Gastroesophageal sphincter (tissue), 4 donors: ENCODE measurements around the gene CDV3. TPM values are rescaled to one million over a fixed set of nuclear protein-coding genes. Genes with fewer than 3 reads are reported as not detected.

ENCODE experiments used
- ATAC-seq: fragments of 150-250 bp; one replicate; pipeline ENCODE4 v1.9.1; 2016; ENCODE audit warnings: mild to moderate bottlenecking, moderate library complexity
- H3K27ac ChIP-seq, 4 donors: fragments of 200-600 bp; sonication (generic) in 3 of 4; 1 replicate in 3 of 4; 2 replicates in 1 of 4; pipeline ENCODE4 v1.5.1; 2016 to 2019
- H3K27me3 ChIP-seq: fragments of 200-600 bp; sonication (generic); one replicate; pipeline ENCODE4 v1.5.1; 2019
- H3K36me3 ChIP-seq, 2 donors: fragments of 200-600 bp; sonication (generic); one replicate each; pipeline ENCODE4 v1.5.1; 2019; ENCODE audit warnings: control low read depth in 1 of 2
- H3K4me1 ChIP-seq, 3 donors: fragments of 200-600 bp; sonication (generic); 1 replicate in 2 of 3; 2 replicates in 1 of 3; pipeline ENCODE4 v1.5.1; 2016 to 2019; ENCODE audit warnings: control low read depth in 2 of 3
- H3K4me3 ChIP-seq, 2 donors: fragments of 200-600 bp; sonication (generic); one replicate each; pipeline ENCODE4 v1.5.1; 2019; ENCODE audit warnings: mild to moderate bottlenecking in 1 of 2, moderate library complexity in 1 of 2
- H3K9me3 ChIP-seq, 3 donors: fragments of 200-600 bp; sonication (generic); one replicate each; pipeline ENCODE4 v1.5.1; 2017 to 2019; ENCODE audit warnings: control low read depth in 2 of 3
- EP300 ChIP-seq: sonication (generic); formaldehyde crosslinking; IDR thresholded peaks from one replicate; pipeline ENCODE4 v1.6.1; 2017; ENCODE audit warnings: antibody characterized with exemption, mild to moderate bottlenecking
- POLR2A ChIP-seq, 2 donors: fragments of 450-650 bp; IDR thresholded peaks; one replicate each; pipeline ENCODE4 v1.6.1; 2017; ENCODE audit warnings: antibody characterized with exemption in 2 of 2, mild to moderate bottlenecking in 2 of 2, moderate library complexity in 1 of 2
- POLR2AphosphoS5 ChIP-seq: sonication (generic); formaldehyde crosslinking; IDR thresholded peaks from one replicate; pipeline ENCODE4 v1.6.1; 2017; ENCODE audit warnings: antibody characterized with exemption
- WGBS, 2 donors: methylation state at CpG; one replicate each; pipeline ENCODE4 v1.1.5; 2018; ENCODE audit warnings: low coverage in 1 of 2; 5-methylcytosine and 5-hydroxymethylcytosine counted together
- total RNA-seq, 4 donors: library from RNA; depleted of rRNA; stranded (reverse); fragments of >200 nt; gene quantifications; one replicate each; pipeline ENCODE4 v1.1.0, GENCODE V29; 2016
- TF ChIP-seq, protein P1 (sequence below), 4 experiments: fragments of 200-600 bp in 2 of 4; fragments of 450-650 bp in 2 of 4; sonication (generic) in 1 of 4; IDR thresholded peaks; one replicate each; pipeline ENCODE4 v1.5.1; 2017 to 2019; ENCODE audit warnings: antibody characterized with exemption in 4 of 4, mild to moderate bottlenecking in 2 of 4, moderate library complexity in 2 of 4

Gene CDV3
- total RNA-seq, 4 donors from 2014 or later = 152 to 293 (median 221) TPM

DNA sequence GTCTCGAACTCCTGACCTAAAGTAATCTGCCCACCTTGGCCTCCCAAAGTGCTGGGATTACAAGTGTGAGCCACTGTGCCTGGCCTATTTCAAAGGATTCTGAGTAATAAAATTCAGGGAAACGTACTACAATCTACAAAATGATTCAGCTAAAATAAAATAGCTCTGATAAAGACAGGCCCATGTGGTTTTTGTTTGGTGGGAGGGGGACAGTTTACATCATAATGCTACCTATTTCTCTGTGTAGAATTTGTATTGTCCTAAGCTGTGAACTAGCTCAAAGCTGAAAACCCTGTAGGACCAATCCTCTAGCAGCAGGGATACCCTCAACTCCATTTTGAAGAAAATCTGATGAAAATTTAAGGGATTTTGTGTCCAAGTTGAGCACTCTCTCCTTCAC lies 25.8 kb downstream of the CDV3 start:
- Histone ChIP-seq H3K27ac (no peak overlapping the region), H3K27me3 (no peaks in the 10 kb centered on the region), H3K9me3 (no peaks in the 10 kb centered on the region), H3K4me1 (no peaks in the 10 kb centered on the region), H3K4me3 (no peak overlapping the region), H3K36me3 (peaks cover 0 to 14% of the 10 kb centered on the region in 2 donors)
- no peak for TF ChIP-seq EP300
- TF ChIP-seq POLR2A (IDR thresholded peaks at IDR 0.05) = no peak
- TF ChIP-seq POLR2AphosphoS5 = no peak
- TF ChIP-seq, protein P1, sequence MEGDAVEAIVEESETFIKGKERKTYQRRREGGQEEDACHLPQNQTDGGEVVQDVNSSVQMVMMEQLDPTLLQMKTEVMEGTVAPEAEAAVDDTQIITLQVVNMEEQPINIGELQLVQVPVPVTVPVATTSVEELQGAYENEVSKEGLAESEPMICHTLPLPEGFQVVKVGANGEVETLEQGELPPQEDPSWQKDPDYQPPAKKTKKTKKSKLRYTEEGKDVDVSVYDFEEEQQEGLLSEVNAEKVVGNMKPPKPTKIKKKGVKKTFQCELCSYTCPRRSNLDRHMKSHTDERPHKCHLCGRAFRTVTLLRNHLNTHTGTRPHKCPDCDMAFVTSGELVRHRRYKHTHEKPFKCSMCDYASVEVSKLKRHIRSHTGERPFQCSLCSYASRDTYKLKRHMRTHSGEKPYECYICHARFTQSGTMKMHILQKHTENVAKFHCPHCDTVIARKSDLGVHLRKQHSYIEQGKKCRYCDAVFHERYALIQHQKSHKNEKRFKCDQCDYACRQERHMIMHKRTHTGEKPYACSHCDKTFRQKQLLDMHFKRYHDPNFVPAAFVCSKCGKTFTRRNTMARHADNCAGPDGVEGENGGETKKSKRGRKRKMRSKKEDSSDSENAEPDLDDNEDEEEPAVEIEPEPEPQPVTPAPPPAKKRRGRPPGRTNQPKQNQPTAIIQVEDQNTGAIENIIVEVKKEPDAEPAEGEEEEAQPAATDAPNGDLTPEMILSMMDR (IDR thresholded peaks at IDR 0.05) = no peak
- no peak for ATAC-seq
- 81 to 86% methylated on average over 2 of the region's 2 CpGs for WGBS, 2 donors

DNA sequence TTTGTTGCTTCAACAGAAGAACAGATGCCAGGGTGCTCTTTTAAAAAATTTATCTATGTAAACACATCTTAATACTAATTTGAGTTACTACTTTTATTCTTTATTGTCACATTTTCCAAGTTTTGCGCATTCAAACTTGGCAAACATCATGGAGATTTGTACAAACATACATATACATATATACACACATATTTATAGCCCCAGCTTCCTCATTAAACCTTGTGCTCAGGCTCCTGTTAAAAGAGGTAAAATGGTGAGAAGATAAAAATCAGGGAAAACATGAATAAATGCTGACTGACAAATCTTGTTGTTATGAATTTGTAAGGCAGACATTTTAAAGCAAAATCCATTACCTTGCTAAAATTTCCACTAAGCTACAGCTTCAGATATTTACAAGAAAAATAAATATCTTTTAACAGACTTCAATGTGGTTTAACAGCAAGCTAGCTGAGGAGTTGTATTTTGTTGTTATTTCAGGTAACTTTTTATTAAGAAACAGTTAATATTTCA lies 27.1 kb downstream of the CDV3 start:
- peaks cover 0 to 24% of the 10 kb centered on the region in 2 donors for H3K36me3 ChIP-seq
- no peak overlapping the region for H3K4me3 ChIP-seq
- 100% methylated on average over 1 of the region's 1 CpG for WGBS, 2 donors
- H3K27ac ChIP-seq = no peak overlapping the region
- H3K27me3 ChIP-seq = no peaks in the 10 kb centered on the region
- TF ChIP-seq POLR2A (IDR thresholded peaks at IDR 0.05) (no peak), POLR2AphosphoS5 (no peak), EP300 (no peak)
- TF ChIP-seq, protein P1 (IDR thresholded peaks at IDR 0.05) = no peak
- no peaks in the 10 kb centered on the region for H3K4me1 ChIP-seq
- H3K9me3 ChIP-seq = no peaks in the 10 kb centered on the region
- no peak for ATAC-seq

DNA sequence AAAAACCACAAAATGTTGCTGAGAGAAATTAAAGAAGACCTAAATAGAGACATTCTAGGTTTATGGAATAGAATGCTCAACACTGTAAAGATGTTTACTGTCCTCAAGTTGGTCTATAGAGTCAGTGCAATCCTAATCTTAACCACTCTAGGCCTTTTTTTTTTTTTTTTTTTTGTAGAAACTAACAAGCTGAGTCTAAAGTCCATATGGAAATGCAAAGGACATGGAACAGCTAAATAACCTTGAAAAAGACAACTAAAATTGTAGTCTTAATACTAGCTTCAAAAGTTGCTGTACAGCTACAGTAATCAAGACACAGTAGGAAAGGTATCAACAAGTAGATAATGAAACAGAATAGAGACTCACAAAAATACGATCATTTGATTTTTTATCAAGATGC lies 32.9 kb downstream of the CDV3 start:
- H3K9me3 ChIP-seq = no peaks in the 10 kb centered on the region
- TF ChIP-seq EP300 = no peak
- TF ChIP-seq, protein P1 (IDR thresholded peaks at IDR 0.05) = no peak
- TF ChIP-seq POLR2AphosphoS5 = no peak
- no peak for TF ChIP-seq POLR2A (IDR thresholded peaks at IDR 0.05)
- WGBS, 2 donors = 71 to 100% methylated on average over 1 of the region's 1 CpG

DNA sequence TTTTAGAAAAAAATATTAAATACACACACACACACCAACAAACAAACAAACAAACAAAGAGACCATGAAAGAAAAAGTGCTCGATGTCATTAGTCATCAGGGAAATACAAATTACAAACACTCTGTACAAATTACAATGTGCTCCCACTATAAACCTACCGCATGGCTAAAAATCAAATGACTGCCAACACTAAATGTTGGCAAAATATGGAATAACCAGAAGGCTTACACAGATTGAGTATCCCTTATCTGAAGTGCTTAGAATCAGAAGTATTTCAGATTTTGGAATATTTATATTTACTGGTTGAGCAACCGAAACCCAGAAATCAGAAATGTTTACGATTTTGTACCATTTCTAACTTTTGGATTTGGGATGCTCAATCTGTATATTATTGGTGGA lies 33.4 kb downstream of the CDV3 start:
- Histone ChIP-seq H3K4me1 (no peaks in the 10 kb centered on the region), H3K9me3 (no peaks in the 10 kb centered on the region), H3K4me3 (no peak overlapping the region), H3K27ac (no peak overlapping the region), H3K27me3 (no peaks in the 10 kb centered on the region), H3K36me3 (peaks cover 3 to 76% of the 10 kb centered on the region in 2 donors)
- TF ChIP-seq, protein P1 (IDR thresholded peaks at IDR 0.05) = no peak
- no peak for TF ChIP-seq POLR2AphosphoS5
- TF ChIP-seq POLR2A (IDR thresholded peaks at IDR 0.05) = no peak
- TF ChIP-seq EP300 = no peak
- 92 to 94% methylated on average over 4 of the region's 4 CpGs for WGBS, 2 donors
- no peak for ATAC-seq

More for the DNA sequence above, 32.9 kb downstream of the CDV3 start:
- ATAC-seq = no peak
- no peaks in the 10 kb centered on the region for H3K4me1 ChIP-seq
- peaks cover 3 to 74% of the 10 kb centered on the region in 2 donors for H3K36me3 ChIP-seq
- no peaks in the 10 kb centered on the region for H3K27me3 ChIP-seq
- H3K4me3 ChIP-seq = no peak overlapping the region
- no peak overlapping the region for H3K27ac ChIP-seq

DNA sequence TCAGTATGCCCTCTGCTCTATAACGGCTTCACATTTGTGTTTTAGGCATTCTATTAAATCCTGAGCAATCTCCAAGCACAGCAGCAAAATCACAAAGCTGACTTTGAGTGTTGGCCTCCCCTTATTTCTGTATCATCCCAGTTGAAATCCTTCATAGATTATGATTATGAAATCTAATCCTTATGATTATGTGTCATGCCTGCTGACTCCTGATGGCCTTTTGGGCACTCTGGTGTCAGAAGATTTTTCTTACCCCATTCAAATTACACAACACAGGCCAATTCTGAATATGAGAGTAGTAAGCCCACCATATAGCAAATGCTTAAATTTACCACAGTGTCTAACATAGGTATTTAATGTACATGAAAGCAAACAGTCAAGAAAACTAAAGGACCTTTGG lies 34.3 kb downstream of the CDV3 start:
- 89 to 100% methylated on average over 1 of the region's 1 CpG for WGBS, 2 donors
- Histone ChIP-seq H3K36me3 (peaks cover 3 to 80% of the 10 kb centered on the region in 2 donors), H3K27ac (no peak overlapping the region), H3K27me3 (no peaks in the 10 kb centered on the region), H3K4me1 (no peaks in the 10 kb centered on the region), H3K4me3 (no peak overlapping the region), H3K9me3 (no peaks in the 10 kb centered on the region)
- no peak for ATAC-seq
- TF ChIP-seq POLR2AphosphoS5 (no peak), EP300 (no peak), POLR2A (IDR thresholded peaks at IDR 0.05) (no peak)
- TF ChIP-seq, protein P1 (IDR thresholded peaks at IDR 0.05) = no peak
